ENCODE results near the gene DDX10. TPM values are rescaled to one million over a fixed set of nuclear protein-coding genes. Genes with fewer than 3 reads are reported as not detected.

Gene DDX10
- total RNA-seq, 1 experiment from 2014 or later, result 72.2 TPM

GRCh38 chr11:108945341-108945740 lies 280.5 kb downstream of the DDX10 start:
- Histone ChIP-seq H3K4me3 (ENCODE audit: low read depth, low read length, poor library complexity, severe bottlenecking) (no peak overlapping the region), H3K9me3 (ENCODE audit: low read depth, low read length, poor library complexity, severe bottlenecking) (no peaks in the 10 kb centered on the region), H3K27me3 (replicated peaks; ENCODE audit: insufficient read depth, low read depth, low read length, poor library complexity) (no peaks in the 10 kb centered on the region), H3K27ac (ENCODE audit: low read depth, low read length, poor library complexity, severe bottlenecking) (no peak overlapping the region), H3K36me3 (ENCODE audit: insufficient read depth, low read length, poor library complexity, severe bottlenecking) (no peaks in the 10 kb centered on the region), H3K4me1 (ENCODE audit: insufficient read depth, low read length, poor library complexity, severe bottlenecking) (peaks cover 10% of the 10 kb centered on the region)
- ChIA-PET CTCF (no interaction called here), POLR2A (ENCODE audit: low non-redundant PET) (no interaction called here)
- no peak for DNase-seq (ENCODE audit: low spot score)
- TF ChIP-seq CTCF (conservative IDR thresholded peaks at IDR 0.05; ENCODE audit: low read depth, low read length) (no peak), EZH2 (IDR thresholded peaks at IDR 0.05; ENCODE audit: borderline replicate concordance, low read depth, low read length, poor library complexity, severe bottlenecking) (no peak)
- intact Hi-C loops (cut with micrococcal nuclease; ENCODE audit: unreplicated experiment), result no loop called here
- BruUV-seq (replicated peaks), result no TSS peak

- Histone ChIP-seq H3K27ac (ENCODE audit: low read depth, low read length, poor library complexity, severe bottlenecking) (no peak overlapping the region), H3K27me3 (replicated peaks; ENCODE audit: insufficient read depth, low read depth, low read length, poor library complexity) (no peaks in the 10 kb centered on the region), H3K36me3 (ENCODE audit: insufficient read depth, low read length, poor library complexity, severe bottlenecking) (no peaks in the 10 kb centered on the region), H3K4me3 (ENCODE audit: low read depth, low read length, poor library complexity, severe bottlenecking) (no peak overlapping the region), H3K4me1 (ENCODE audit: insufficient read depth, low read length, poor library complexity, severe bottlenecking) (peaks cover 10% of the 10 kb centered on the region), H3K9me3 (ENCODE audit: low read depth, low read length, poor library complexity, severe bottlenecking) (no peaks in the 10 kb centered on the region)
- no TSS peak for BruUV-seq (replicated peaks)
- TF ChIP-seq CTCF (conservative IDR thresholded peaks at IDR 0.05; ENCODE audit: low read depth, low read length), result no peak
- TF ChIP-seq EZH2 (IDR thresholded peaks at IDR 0.05; ENCODE audit: borderline replicate concordance, low read depth, low read length, poor library complexity, severe bottlenecking), result no peak
- ChIA-PET POLR2A (ENCODE audit: low non-redundant PET) (no interaction called here), CTCF (no interaction called here)
- intact Hi-C loops (cut with micrococcal nuclease; ENCODE audit: unreplicated experiment), result no loop called here
- DNase-seq (ENCODE audit: low spot score), result no peak
Observed at GRCh38 chr11:108947654-108948570, 283.0 kb downstream of the DDX10 start.

- intact Hi-C loops (cut with micrococcal nuclease; ENCODE audit: unreplicated experiment), result no loop called here
- no peaks in the 10 kb centered on the region for H3K27me3 ChIP-seq (replicated peaks; ENCODE audit: insufficient read depth, low read depth, low read length, poor library complexity)
- no peaks in the 10 kb centered on the region for H3K9me3 ChIP-seq (ENCODE audit: low read depth, low read length, poor library complexity, severe bottlenecking)
- peaks cover 17% of the 10 kb centered on the region for H3K4me1 ChIP-seq (ENCODE audit: insufficient read depth, low read length, poor library complexity, severe bottlenecking)
- no peaks in the 10 kb centered on the region for H3K36me3 ChIP-seq (ENCODE audit: insufficient read depth, low read length, poor library complexity, severe bottlenecking)
- ChIA-PET CTCF (no interaction called here), POLR2A (ENCODE audit: low non-redundant PET) (no interaction called here)
- TF ChIP-seq CTCF (conservative IDR thresholded peaks at IDR 0.05; ENCODE audit: low read depth, low read length) (no peak), EZH2 (IDR thresholded peaks at IDR 0.05; ENCODE audit: borderline replicate concordance, low read depth, low read length, poor library complexity, severe bottlenecking) (no peak)
- no TSS peak for BruUV-seq (replicated peaks)
- DNase-seq (ENCODE audit: low spot score), result no peak
- H3K27ac ChIP-seq (ENCODE audit: low read depth, low read length, poor library complexity, severe bottlenecking), result no peak overlapping the region
- no peak overlapping the region for H3K4me3 ChIP-seq (ENCODE audit: low read depth, low read length, poor library complexity, severe bottlenecking)
Observed at GRCh38 chr11:108958368-108959104, 293.7 kb downstream of the DDX10 start.

Measured in A673 (cell line).